Measurements from ENCODE around the gene PNCK. TPM values are rescaled to one million over a fixed set of nuclear protein-coding genes. Genes with fewer than 3 reads are reported as not detected.

The PNCK gene
- total and polyA plus RNA-seq, 8 donors, result 0.28 to 0.99 (median 0.49) TPM; not detected in 3

DNA sequence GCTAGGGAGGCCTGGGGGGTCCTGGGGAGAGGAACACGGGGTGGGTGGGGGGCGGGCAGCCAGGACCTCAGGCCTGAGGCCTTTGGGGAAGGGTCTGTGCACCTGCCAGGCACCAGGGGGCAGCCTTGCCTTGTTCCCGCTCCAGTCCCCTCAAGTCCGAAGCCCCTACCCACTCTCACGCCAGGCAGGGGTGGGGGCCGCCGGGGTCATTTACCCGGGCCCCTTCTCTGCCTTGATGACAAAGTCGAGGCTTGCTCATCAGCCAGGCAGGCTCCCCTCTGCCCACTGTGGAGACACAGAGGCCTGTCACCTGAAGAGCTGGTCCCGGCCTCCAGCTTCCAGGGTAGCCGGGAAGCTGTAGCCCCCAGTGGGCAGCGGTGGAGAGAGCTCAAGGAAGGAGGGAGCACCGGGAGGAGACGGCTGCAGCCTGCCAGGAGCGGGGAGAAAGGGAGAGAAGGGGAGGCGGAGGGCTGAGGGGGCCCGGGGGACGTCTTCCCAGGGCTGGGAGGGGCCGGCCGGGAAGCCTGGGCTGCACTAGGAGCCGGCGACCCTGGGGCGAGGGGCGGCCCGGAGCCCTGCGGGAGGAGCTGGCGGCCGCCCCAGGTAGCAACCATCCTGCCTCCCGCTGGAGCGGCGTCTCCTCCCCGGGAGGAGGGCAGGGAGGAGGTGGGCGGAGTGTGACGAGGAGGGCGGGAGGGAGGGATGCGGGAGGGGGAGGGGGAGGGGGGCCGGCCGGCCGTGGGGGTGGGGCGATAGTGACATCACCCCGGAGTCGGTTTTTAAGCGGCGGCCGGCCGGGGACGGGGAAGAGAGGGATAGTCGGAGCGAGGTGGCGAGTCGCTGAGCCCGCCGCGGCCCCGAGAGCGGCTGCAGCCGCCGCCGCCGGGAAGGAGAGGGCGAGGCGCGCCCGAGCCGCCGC, 13.8 kb upstream of the PNCK start, which contains the start of gene SLC6A8:
TSS of gene SLC6A8 (plus strand) at position 806 of the 919 bp plus-strand sequence. CDS start 649 bp downstream, outside the sequence.
- intact Hi-C loops (cut with DNase I), result no loop called here
- TF ChIP-seq, protein P1, sequence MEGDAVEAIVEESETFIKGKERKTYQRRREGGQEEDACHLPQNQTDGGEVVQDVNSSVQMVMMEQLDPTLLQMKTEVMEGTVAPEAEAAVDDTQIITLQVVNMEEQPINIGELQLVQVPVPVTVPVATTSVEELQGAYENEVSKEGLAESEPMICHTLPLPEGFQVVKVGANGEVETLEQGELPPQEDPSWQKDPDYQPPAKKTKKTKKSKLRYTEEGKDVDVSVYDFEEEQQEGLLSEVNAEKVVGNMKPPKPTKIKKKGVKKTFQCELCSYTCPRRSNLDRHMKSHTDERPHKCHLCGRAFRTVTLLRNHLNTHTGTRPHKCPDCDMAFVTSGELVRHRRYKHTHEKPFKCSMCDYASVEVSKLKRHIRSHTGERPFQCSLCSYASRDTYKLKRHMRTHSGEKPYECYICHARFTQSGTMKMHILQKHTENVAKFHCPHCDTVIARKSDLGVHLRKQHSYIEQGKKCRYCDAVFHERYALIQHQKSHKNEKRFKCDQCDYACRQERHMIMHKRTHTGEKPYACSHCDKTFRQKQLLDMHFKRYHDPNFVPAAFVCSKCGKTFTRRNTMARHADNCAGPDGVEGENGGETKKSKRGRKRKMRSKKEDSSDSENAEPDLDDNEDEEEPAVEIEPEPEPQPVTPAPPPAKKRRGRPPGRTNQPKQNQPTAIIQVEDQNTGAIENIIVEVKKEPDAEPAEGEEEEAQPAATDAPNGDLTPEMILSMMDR (IDR thresholded peaks at IDR 0.05), result peak in 2 of 4 donors; percentile 7 to 17
- no peak within 1 kb of the TSS for H3K27ac ChIP-seq
- ATAC-seq (peak; percentile 70 to 87 (median 80)), FAIRE-seq (no peak), DNase-seq (peak; percentile 66 to 88 (median 80))
- no peaks in the 10 kb centered on the region for H3K9me3 ChIP-seq
- H3K4me3 ChIP-seq, result peak within 1 kb of the TSS in 3 of 4 donors; percentile 10 to 37 (median 34)
- 3 to 28% methylated on average over 15 to 53 of the region's 66 CpGs for WGBS, 2 donors
- H3K4me1 ChIP-seq, result no peaks in the 10 kb centered on the region
- H3K36me3 ChIP-seq, result no peaks in the 10 kb centered on the region
- no peaks in the 10 kb centered on the region for H3K27me3 ChIP-seq

DNA sequence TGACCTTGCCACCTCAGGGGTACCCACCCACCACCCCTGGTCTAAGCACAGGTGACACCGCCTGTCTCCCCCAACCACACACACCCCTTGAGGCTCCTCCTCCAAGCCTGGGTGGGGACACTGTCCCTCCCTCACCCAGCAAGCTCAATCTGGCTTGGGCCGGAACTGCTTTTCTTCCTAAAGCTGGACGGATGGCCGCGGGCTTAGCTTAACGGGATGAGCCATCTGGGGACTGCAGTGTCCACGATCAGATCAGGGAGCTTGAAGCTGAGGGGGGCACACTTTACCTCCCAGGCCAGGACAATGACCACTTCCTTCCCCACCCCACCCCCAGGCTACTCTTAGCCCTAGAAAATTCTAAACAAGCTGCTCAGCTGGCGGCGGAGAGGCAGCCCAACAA, 13.1 kb upstream of the PNCK start:
- TF ChIP-seq, protein P1 (IDR thresholded peaks at IDR 0.05), result no peak
- no peak overlapping the region for H3K27ac ChIP-seq
- H3K9me3 ChIP-seq, result no peaks in the 10 kb centered on the region
- H3K36me3 ChIP-seq, result no peaks in the 10 kb centered on the region
- H3K27me3 ChIP-seq, result no peaks in the 10 kb centered on the region
- WGBS, 2 donors, result 46 to 59% methylated on average over 9 of the region's 9 CpGs
- FAIRE-seq (no peak), ATAC-seq (no peak), DNase-seq (peak in 3 of 6 donors; percentile 28 to 60 (median 44))
- no peaks in the 10 kb centered on the region for H3K4me1 ChIP-seq
- H3K4me3 ChIP-seq, result no peak overlapping the region
- intact Hi-C loops (cut with DNase I), result no loop called here

DNA sequence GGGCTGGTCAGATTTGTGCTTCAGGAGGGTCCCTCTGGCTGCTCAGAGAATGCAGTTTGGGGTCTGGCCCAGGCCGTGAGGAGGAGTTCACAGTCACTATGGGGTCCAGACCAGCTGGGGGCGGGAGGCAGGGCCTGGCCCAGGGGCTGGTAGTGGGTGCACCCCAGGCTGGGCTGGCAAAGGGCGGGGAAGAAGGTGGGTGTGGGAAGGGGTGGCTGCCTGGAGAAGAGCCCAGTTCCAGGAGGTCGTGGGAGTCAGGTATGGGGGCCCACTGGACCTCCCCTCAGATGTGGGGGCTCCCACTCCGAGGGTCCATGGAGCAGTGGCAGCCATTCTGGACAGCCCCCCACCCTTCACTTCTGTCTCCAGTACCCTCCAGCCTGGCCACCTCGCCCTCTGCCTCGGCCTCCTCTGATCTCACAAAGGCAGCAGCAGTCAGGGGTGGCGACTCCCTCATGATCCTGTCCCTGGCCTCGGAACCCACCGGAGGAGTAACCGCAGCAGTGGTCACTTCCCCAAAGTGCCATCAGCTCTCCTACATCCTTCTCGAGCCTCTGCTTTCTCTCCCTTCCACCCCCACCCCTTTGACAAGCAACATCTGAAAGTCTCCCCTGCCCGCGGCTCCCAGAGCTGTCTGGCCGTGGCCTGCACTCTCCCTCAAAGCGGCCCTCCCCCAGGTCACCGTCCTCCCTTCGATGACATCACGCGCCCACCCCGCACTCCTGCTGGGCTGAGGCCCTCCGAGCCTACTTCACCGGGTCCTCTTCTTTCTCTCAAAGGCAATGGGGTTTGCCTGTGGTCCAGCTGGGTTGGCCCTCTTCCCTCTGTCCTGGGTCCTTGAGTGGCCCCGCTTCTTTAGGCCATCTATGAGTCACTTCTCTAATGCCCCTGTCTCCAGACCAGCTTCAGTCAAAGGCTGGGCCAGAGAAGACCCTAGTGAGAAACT, 12.4 kb upstream of the PNCK start:
- no peak for FAIRE-seq

DNA sequence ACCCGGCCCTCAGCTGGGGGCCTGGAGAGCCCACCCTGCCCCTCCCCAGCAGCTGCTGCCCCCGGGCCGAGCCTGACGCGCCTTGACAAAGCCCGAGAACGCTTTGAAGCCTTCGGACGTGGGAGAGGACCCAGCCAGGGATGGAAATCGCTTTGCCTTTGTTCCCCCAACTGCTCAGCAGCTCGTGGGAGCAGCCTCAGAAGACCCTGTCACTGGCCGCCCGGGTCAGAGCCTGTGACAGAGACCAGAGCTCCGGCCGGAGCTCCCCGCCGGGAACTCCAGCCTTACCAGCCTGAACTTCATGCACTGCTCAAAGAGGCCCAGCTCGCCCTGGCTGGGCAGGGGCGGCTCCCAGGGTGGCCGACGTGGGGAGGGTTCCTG, 11.5 kb upstream of the PNCK start:
- TF ChIP-seq, protein P1 (IDR thresholded peaks at IDR 0.05), result no peak
- peak in 3 of 6 donors; percentile 26 to 68 (median 45) for DNase-seq
- 73 to 79% methylated on average over 21 of the region's 21 CpGs for WGBS, 2 donors
- H3K27me3 ChIP-seq, result no peaks in the 10 kb centered on the region
- H3K9me3 ChIP-seq, result no peaks in the 10 kb centered on the region
- intact Hi-C loops (cut with DNase I), result no loop called here
- FAIRE-seq, result no peak
- no peaks in the 10 kb centered on the region for H3K36me3 ChIP-seq
- ATAC-seq, result no peak
- no peaks in the 10 kb centered on the region for H3K4me1 ChIP-seq
- no peak overlapping the region for H3K4me3 ChIP-seq
- H3K27ac ChIP-seq, result no peak overlapping the region

More for the DNA sequence above, 12.4 kb upstream of the PNCK start:
- WGBS, 2 donors, result 76 to 77% methylated on average over 23 to 24 of the region's 24 CpGs
- intact Hi-C loops (cut with DNase I), result no loop called here
- Histone ChIP-seq H3K27me3 (no peaks in the 10 kb centered on the region), H3K9me3 (no peaks in the 10 kb centered on the region), H3K36me3 (no peaks in the 10 kb centered on the region), H3K27ac (no peak overlapping the region), H3K4me1 (no peaks in the 10 kb centered on the region), H3K4me3 (no peak overlapping the region)
- ATAC-seq (no peak), DNase-seq (peak in 4 of 6 donors; percentile 15 to 78 (median 47))
- TF ChIP-seq, protein P1 (IDR thresholded peaks at IDR 0.05), result no peak

Measured in pancreas (tissue), 10 donors.